IgD-negative memory B cell (primary cell): ENCODE data around the gene CACNG4. TPM values are rescaled to one million over a fixed set of nuclear protein-coding genes. Genes with fewer than 3 reads are reported as not detected.

ENCODE experiments used
- H3K27ac Mint-ChIP-seq, 3 donors: one replicate each; pipeline ENCODE4 v1.8.0; 2020 to 2022; ENCODE audit warnings: mild to moderate bottlenecking in 3 of 3, mixed read lengths in 3 of 3, moderate library complexity in 1 of 3
- H3K27me3 Mint-ChIP-seq: one replicate; pipeline ENCODE4 v1.8.0; 2021; ENCODE audit warnings: mixed read lengths
- H3K36me3 Mint-ChIP-seq: one replicate; pipeline ENCODE4 v1.8.0; 2020; ENCODE audit warnings: mild to moderate bottlenecking, mixed read lengths
- H3K4me1 Mint-ChIP-seq, 3 donors: one replicate each; pipeline ENCODE4 v1.8.0; 2020 to 2022; ENCODE audit warnings: mixed read lengths in 3 of 3, mild to moderate bottlenecking in 1 of 3
- H3K4me3 Mint-ChIP-seq, 4 donors: one replicate each; pipeline ENCODE4 v1.8.0; 2020 to 2022; ENCODE audit warnings: mild to moderate bottlenecking in 4 of 4, mixed read lengths in 4 of 4, moderate library complexity in 3 of 4
- H3K9me3 Mint-ChIP-seq, 3 donors: one replicate each; pipeline ENCODE4 v1.8.0; 2020 to 2021; ENCODE audit warnings: mixed read lengths in 3 of 3, mild to moderate bottlenecking in 1 of 3
- polyA plus RNA-seq: library from polyadenylated mRNA; unstranded; fragments of 300-500 nt; fragmentation: Illumina TruSeq; gene quantifications from one replicate; pipeline ENCODE4 v1.2.3, GENCODE V29; 2021

The CACNG4 gene
- polyA plus RNA-seq, 1 donor from 2014 or later: not detected

GRCh38 chr17:66976379-66976663 is 11.8 kb downstream of the CACNG4 start:
- Mint-ChIP-seq H3K4me3 (no peak overlapping the region), H3K27ac (no peak overlapping the region), H3K27me3 (peaks cover 14% of the 10 kb centered on the region), H3K4me1 (no peaks in the 10 kb centered on the region), H3K36me3 (peaks cover 2% of the 10 kb centered on the region), H3K9me3 (peaks cover 0 to 1% (median 0%) of the 10 kb centered on the region in 3 donors)

- Mint-ChIP-seq H3K27ac (peak overlapping the region in 1 of 3 donors; percentile 69), H3K36me3 (peaks cover 2% of the 10 kb centered on the region), H3K27me3 (peaks cover 12% of the 10 kb centered on the region), H3K4me1 (no peaks in the 10 kb centered on the region), H3K9me3 (no peaks in the 10 kb centered on the region), H3K4me3 (no peak overlapping the region)
These were observed 12.3 kb downstream of the CACNG4 start for GRCh38 chr17:66976781-66977201.

- no peaks in the 10 kb centered on the region for H3K4me1 Mint-ChIP-seq
- H3K36me3 Mint-ChIP-seq: peaks cover 2% of the 10 kb centered on the region
- H3K27ac Mint-ChIP-seq: no peak overlapping the region
- H3K4me3 Mint-ChIP-seq: no peak overlapping the region
- peaks cover 12% of the 10 kb centered on the region for H3K27me3 Mint-ChIP-seq
- no peaks in the 10 kb centered on the region for H3K9me3 Mint-ChIP-seq
These were observed 14.1 kb downstream of the CACNG4 start for GRCh38 chr17:66978514-66979061.

GRCh38 chr17:66980896-66981295 is 16.4 kb downstream of the CACNG4 start:
- peaks cover 0 to 1% (median 0%) of the 10 kb centered on the region in 3 donors for H3K9me3 Mint-ChIP-seq
- H3K4me3 Mint-ChIP-seq: no peak overlapping the region
- H3K27me3 Mint-ChIP-seq: peaks cover 15% of the 10 kb centered on the region
- H3K4me1 Mint-ChIP-seq: no peaks in the 10 kb centered on the region
- H3K36me3 Mint-ChIP-seq: peaks cover 2% of the 10 kb centered on the region
- no peak overlapping the region for H3K27ac Mint-ChIP-seq

- Mint-ChIP-seq H3K4me1 (no peaks in the 10 kb centered on the region), H3K27me3 (peaks cover 11% of the 10 kb centered on the region), H3K36me3 (peaks cover under 1% of the 10 kb centered on the region), H3K27ac (no peak overlapping the region), H3K9me3 (peaks cover 0 to 1% (median 0%) of the 10 kb centered on the region in 3 donors), H3K4me3 (no peak overlapping the region)
These were observed 17.5 kb downstream of the CACNG4 start for GRCh38 chr17:66981983-66982508.

GRCh38 chr17:66983414-66984021 is 19.0 kb downstream of the CACNG4 start:
- H3K4me3 Mint-ChIP-seq: no peak overlapping the region
- H3K4me1 Mint-ChIP-seq: no peaks in the 10 kb centered on the region
- no peaks in the 10 kb centered on the region for H3K36me3 Mint-ChIP-seq
- H3K27me3 Mint-ChIP-seq: peaks cover 9% of the 10 kb centered on the region
- H3K27ac Mint-ChIP-seq: no peak overlapping the region
- peaks cover 0 to 1% (median 0%) of the 10 kb centered on the region in 3 donors for H3K9me3 Mint-ChIP-seq

- H3K9me3 Mint-ChIP-seq: peaks cover 0 to 1% (median 0%) of the 10 kb centered on the region in 3 donors
- no peaks in the 10 kb centered on the region for H3K4me1 Mint-ChIP-seq
- H3K4me3 Mint-ChIP-seq: no peak overlapping the region
- H3K27ac Mint-ChIP-seq: no peak overlapping the region
- H3K36me3 Mint-ChIP-seq: peaks cover 1% of the 10 kb centered on the region
- H3K27me3 Mint-ChIP-seq: peaks cover 7% of the 10 kb centered on the region
These were observed 20.2 kb downstream of the CACNG4 start for GRCh38 chr17:66984730-66985129.

- Mint-ChIP-seq H3K27ac (no peak overlapping the region), H3K36me3 (peaks cover 1% of the 10 kb centered on the region), H3K4me1 (no peaks in the 10 kb centered on the region), H3K27me3 (peaks cover 7% of the 10 kb centered on the region), H3K4me3 (no peak overlapping the region), H3K9me3 (peaks cover 0 to 1% (median 0%) of the 10 kb centered on the region in 3 donors)
These were observed 21.1 kb downstream of the CACNG4 start for GRCh38 chr17:66985338-66986237.

GRCh38 chr17:66986659-66987058 is 22.2 kb downstream of the CACNG4 start:
- Mint-ChIP-seq H3K4me3 (no peak overlapping the region), H3K9me3 (peaks cover 0 to 3% (median 0%) of the 10 kb centered on the region in 3 donors), H3K27me3 (peaks cover 7% of the 10 kb centered on the region), H3K36me3 (peaks cover 1% of the 10 kb centered on the region), H3K4me1 (no peaks in the 10 kb centered on the region), H3K27ac (no peak overlapping the region)

GRCh38 chr17:66987059-66987616 is 22.6 kb downstream of the CACNG4 start:
- no peaks in the 10 kb centered on the region for H3K4me1 Mint-ChIP-seq
- peaks cover 7% of the 10 kb centered on the region for H3K27me3 Mint-ChIP-seq
- no peak overlapping the region for H3K4me3 Mint-ChIP-seq
- H3K27ac Mint-ChIP-seq: no peak overlapping the region
- H3K9me3 Mint-ChIP-seq: peaks cover 0 to 5% (median 0%) of the 10 kb centered on the region in 3 donors
- H3K36me3 Mint-ChIP-seq: peaks cover 1% of the 10 kb centered on the region

- Mint-ChIP-seq H3K9me3 (peaks cover 0 to 5% (median 0%) of the 10 kb centered on the region in 3 donors), H3K4me1 (no peaks in the 10 kb centered on the region), H3K4me3 (no peak overlapping the region), H3K27me3 (peaks cover 8% of the 10 kb centered on the region), H3K36me3 (peaks cover 1% of the 10 kb centered on the region), H3K27ac (no peak overlapping the region)
These were observed 23.7 kb downstream of the CACNG4 start for GRCh38 chr17:66988069-66988798.

- Mint-ChIP-seq H3K4me1 (no peaks in the 10 kb centered on the region), H3K27me3 (peaks cover 5% of the 10 kb centered on the region), H3K36me3 (peaks cover 1% of the 10 kb centered on the region), H3K27ac (no peak overlapping the region), H3K9me3 (peaks cover 0 to 5% (median 0%) of the 10 kb centered on the region in 3 donors), H3K4me3 (peak overlapping the region in 1 of 4 donors; percentile 22)
These were observed 24.6 kb downstream of the CACNG4 start for GRCh38 chr17:66989076-66989475.

GRCh38 chr17:66989579-66989978 is 25.1 kb downstream of the CACNG4 start:
- no peak overlapping the region for H3K27ac Mint-ChIP-seq
- peaks cover 6% of the 10 kb centered on the region for H3K27me3 Mint-ChIP-seq
- peaks cover 0 to 5% (median 0%) of the 10 kb centered on the region in 3 donors for H3K9me3 Mint-ChIP-seq
- H3K4me1 Mint-ChIP-seq: no peaks in the 10 kb centered on the region
- H3K36me3 Mint-ChIP-seq: peaks cover 1% of the 10 kb centered on the region
- H3K4me3 Mint-ChIP-seq: no peak overlapping the region

- Mint-ChIP-seq H3K9me3 (peaks cover 0 to 4% (median 0%) of the 10 kb centered on the region in 3 donors), H3K36me3 (peaks cover 1% of the 10 kb centered on the region), H3K4me1 (no peaks in the 10 kb centered on the region), H3K4me3 (no peak overlapping the region), H3K27ac (no peak overlapping the region), H3K27me3 (peaks cover 7% of the 10 kb centered on the region)
These were observed 25.5 kb downstream of the CACNG4 start for GRCh38 chr17:66990047-66990446.
